Endothelial cell of umbilical vein (primary cell): ENCODE results near the gene PRSS21.

ENCODE experiments used
- POLR2A ChIP-seq: IDR thresholded peaks from 2 replicates; pipeline ENCODE4 v1.6.1; 2012; ENCODE audit warnings: low read depth, mild to moderate bottlenecking, control low read depth, low read length
- TF ChIP-seq, protein P1 (sequence below), 2 donors: IDR thresholded peaks; 1 replicate in 1 of 2; 2 replicates in 1 of 2; pipeline ENCODE4 v1.5.1; 2011; ENCODE audit warnings: low read length in 2 of 2, mild to moderate bottlenecking in 2 of 2, moderate library complexity in 2 of 2, control low read depth in 1 of 2, inconsistent platforms in 1 of 2, low read depth in 1 of 2; ENCODE audit not compliant: insufficient read depth in 1 of 2; ENCODE audit errors: extremely low read depth in 1 of 2

- TF ChIP-seq, protein P1, sequence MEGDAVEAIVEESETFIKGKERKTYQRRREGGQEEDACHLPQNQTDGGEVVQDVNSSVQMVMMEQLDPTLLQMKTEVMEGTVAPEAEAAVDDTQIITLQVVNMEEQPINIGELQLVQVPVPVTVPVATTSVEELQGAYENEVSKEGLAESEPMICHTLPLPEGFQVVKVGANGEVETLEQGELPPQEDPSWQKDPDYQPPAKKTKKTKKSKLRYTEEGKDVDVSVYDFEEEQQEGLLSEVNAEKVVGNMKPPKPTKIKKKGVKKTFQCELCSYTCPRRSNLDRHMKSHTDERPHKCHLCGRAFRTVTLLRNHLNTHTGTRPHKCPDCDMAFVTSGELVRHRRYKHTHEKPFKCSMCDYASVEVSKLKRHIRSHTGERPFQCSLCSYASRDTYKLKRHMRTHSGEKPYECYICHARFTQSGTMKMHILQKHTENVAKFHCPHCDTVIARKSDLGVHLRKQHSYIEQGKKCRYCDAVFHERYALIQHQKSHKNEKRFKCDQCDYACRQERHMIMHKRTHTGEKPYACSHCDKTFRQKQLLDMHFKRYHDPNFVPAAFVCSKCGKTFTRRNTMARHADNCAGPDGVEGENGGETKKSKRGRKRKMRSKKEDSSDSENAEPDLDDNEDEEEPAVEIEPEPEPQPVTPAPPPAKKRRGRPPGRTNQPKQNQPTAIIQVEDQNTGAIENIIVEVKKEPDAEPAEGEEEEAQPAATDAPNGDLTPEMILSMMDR (IDR thresholded peaks at IDR 0.05; ENCODE audit: extremely low read depth in 1 of 2, insufficient read depth in 1 of 2, low read depth in 1 of 2, low read length in 2 of 2), result no peak
- no peak for TF ChIP-seq POLR2A
Measured at GRCh38 chr16:2856686-2857450, 39.8 kb downstream of the PRSS21 start.
